HCT116 (cell line): ENCODE results near the gene FCAMR. TPM values are rescaled to one million over a fixed set of nuclear protein-coding genes. Genes with fewer than 3 reads are reported as not detected.
A peak's percentile ranks its signal among the peaks of the same experiment; 100 is the strongest.

ENCODE experiments used
- ATAC-seq: fragments of 200-7000 bp; cut with Tn5 transposase; 2 replicates; pipeline ENCODE4 v1.9.1; 2020; ENCODE audit warnings: mild to moderate bottlenecking, moderate library complexity
- BruUV-seq: library from RNA; stranded (reverse); fragments of 400-500 nt; replicated peaks from 2 replicates; lab custom pipeline; 2021; lab: Mats Ljungman, UMichigan
- CTCF ChIA-PET: fragments of 300-600 bp; sonication (Branson Sonifier 250); formaldehyde crosslinking; loops from one replicate; lab custom pipeline; 2021; ENCODE audit warnings: antibody characterized with exemption; lab: Charles Lee
- POLR2A ChIA-PET: fragments of 300-600, 350-600 bp; sonication (Branson Sonifier 250); formaldehyde crosslinking; loops from one replicate; lab custom pipeline; 2021; ENCODE audit warnings: antibody characterized with exemption; lab: Charles Lee
- RAD21 ChIA-PET, 2 experiments: fragments of 300-600 bp; sonication (Branson Sonifier 250); formaldehyde crosslinking; loops; one replicate each; lab custom pipeline; 2023; ENCODE audit warnings: low total read pairs in 2 of 2; ENCODE audit not compliant: uncharacterized antibody in 2 of 2, unreplicated experiment in 2 of 2, low non-redundant PET in 1 of 2; lab: Charles Lee
- DNase-seq: peaks from one replicate; pipeline ENCODE4 v3.0.0-alpha.2; 2010; ENCODE audit warnings: low read depth, low spot score
- H2AFZ ChIP-seq: fragments of 200-600 bp; shearing (Covaris generic), sonication (generic); 2 replicates; pipeline ENCODE4 v1.6.1; 2017; ENCODE audit warnings: low read depth, mixed run types, mixed read lengths, antibody characterized with exemption, low read length; ENCODE audit not compliant: poor library complexity, severe bottlenecking
- H3K27ac ChIP-seq: 2 replicates; pipeline ENCODE4 v1.5.1; 2012; ENCODE audit warnings: low read depth, low read length
- H3K27me3 ChIP-seq: fragments of 200-600 bp; sonication (generic); 2 replicates; pipeline ENCODE4 v1.6.1; 2016; ENCODE audit warnings: mixed run types, low read length, mixed read lengths; ENCODE audit not compliant: insufficient read depth
- H3K36me3 ChIP-seq, 2 experiments: fragments of 200-500 bp in 1 of 2; fragments of 200-600 bp in 1 of 2; sonication (Bioruptor generic) in 1 of 2; sonication (generic) in 1 of 2; 2 replicates each; pipeline versions ENCODE4 v1.5.1 to v1.6.1; 2014 to 2016; ENCODE audit warnings: low read length in 2 of 2, inconsistent platforms in 1 of 2, mixed read lengths in 1 of 2, mixed run types in 1 of 2; ENCODE audit not compliant: insufficient read depth in 2 of 2, control insufficient read depth in 1 of 2
- H3K4me1 ChIP-seq, 2 experiments: fragments of 200-600 bp in 1 of 2; sonication (generic) in 1 of 2; 2 replicates each; pipeline versions ENCODE4 v1.5.1 to v1.6.1; 2012 to 2017; ENCODE audit warnings: low read length in 2 of 2, inconsistent platforms in 1 of 2, mild to moderate bottlenecking in 1 of 2, mixed read lengths in 1 of 2, mixed run types in 1 of 2, moderate library complexity in 1 of 2; ENCODE audit not compliant: insufficient read depth in 2 of 2, control insufficient read depth in 1 of 2
- H3K4me2 ChIP-seq: fragments of 200-600 bp; sonication (generic); 2 replicates; pipeline ENCODE4 v1.6.1; 2017; ENCODE audit warnings: mixed run types, low read length, mixed read lengths
- H3K4me3 ChIP-seq, 2 experiments: fragments of 200-600 bp in 1 of 2; sonication (generic) in 1 of 2; replicated peaks in 1 of 2; 2 replicates each; pipeline ENCODE4 v1.5.1; 2011 to 2016; ENCODE audit warnings: low read length in 2 of 2, control low read depth in 1 of 2, low read depth in 1 of 2, mild to moderate bottlenecking in 1 of 2, mixed read lengths in 1 of 2, mixed run types in 1 of 2
- H3K79me2 ChIP-seq: fragments of 200-600 bp; sonication (generic); 2 replicates; pipeline ENCODE4 v1.6.1; 2017; ENCODE audit warnings: mild to moderate bottlenecking, mixed run types, low read length, moderate library complexity, mixed read lengths; ENCODE audit not compliant: insufficient read depth
- H3K9ac ChIP-seq: fragments of 200-600 bp; sonication (generic); 2 replicates; pipeline ENCODE4 v1.6.1; 2016; ENCODE audit warnings: low read length, mixed read lengths
- H3K9me2 ChIP-seq: fragments of 200-600 bp; sonication (generic), shearing (Covaris generic); 2 replicates; pipeline ENCODE4 v1.6.1; 2017; ENCODE audit warnings: mixed run types, mild to moderate bottlenecking, moderate library complexity; ENCODE audit not compliant: insufficient read depth
- H3K9me3 ChIP-seq, 2 experiments: fragments of 200-500 bp in 1 of 2; fragments of 200-600 bp in 1 of 2; sonication (Bioruptor generic) in 1 of 2; sonication (generic) in 1 of 2; 2 replicates each; pipeline ENCODE4 v1.6.1; 2014 to 2017; ENCODE audit warnings: low read length in 2 of 2, mixed read lengths in 2 of 2, inconsistent platforms in 1 of 2, low read depth in 1 of 2, mild to moderate bottlenecking in 1 of 2, mixed run types in 1 of 2, moderate library complexity in 1 of 2; ENCODE audit not compliant: control insufficient read depth in 1 of 2, insufficient read depth in 1 of 2
- H4K20me1 ChIP-seq: fragments of 200-600 bp; sonication (generic), shearing (Covaris generic); 2 replicates; pipeline ENCODE4 v1.6.1; 2017; ENCODE audit warnings: mixed run types, mild to moderate bottlenecking, moderate library complexity; ENCODE audit not compliant: insufficient read depth
- CBX3 ChIP-seq: IDR thresholded peaks from 2 replicates; pipeline ENCODE4 v1.6.1; 2012; ENCODE audit warnings: low read depth
- CTCF ChIP-seq, 3 experiments: fragments of 200-600 bp in 1 of 3; sonication (generic) in 1 of 3; IDR thresholded peaks in 2 of 3; conservative IDR thresholded peaks in 1 of 3; 2 replicates each; pipeline ENCODE4 v1.5.1; 2012 to 2017; ENCODE audit warnings: low read depth in 2 of 3, low read length in 2 of 3, antibody characterized with exemption in 1 of 3, borderline replicate concordance in 1 of 3, control low read depth in 1 of 3, mild to moderate bottlenecking in 1 of 3, mixed read lengths in 1 of 3, mixed run types in 1 of 3, moderate library complexity in 1 of 3; ENCODE audit not compliant: insufficient read depth in 1 of 3
- JUND ChIP-seq: IDR thresholded peaks from 2 replicates; pipeline ENCODE4 v1.6.1; 2012
- RAD21 ChIP-seq: IDR thresholded peaks from 2 replicates; pipeline ENCODE4 v1.6.1; 2012; ENCODE audit warnings: low read depth, mild to moderate bottlenecking
- SIN3A ChIP-seq: IDR thresholded peaks from 2 replicates; pipeline ENCODE4 v1.6.1; 2012; ENCODE audit warnings: low read depth
- ZBTB33 ChIP-seq: IDR thresholded peaks from 2 replicates; pipeline ENCODE4 v1.6.1; 2011; ENCODE audit warnings: mild to moderate bottlenecking, low read length, moderate library complexity; ENCODE audit not compliant: insufficient replicate concordance; ENCODE audit errors: extremely low read depth
- intact Hi-C: fragments of 100-400 bp; cut with micrococcal nuclease; formaldehyde crosslinking; loops from 2 replicates; pipeline ENCODE4 v1.10.0; 2022
- total RNA-seq: library from RNA; stranded (reverse); gene quantifications from one replicate; pipeline ENCODE4 v1.2.1, GENCODE V29; 2021; ENCODE audit not compliant: unreplicated experiment

Gene FCAMR
- total RNA-seq, 1 experiment from 2014 or later, result not detected

GRCh38 chr1:206911064-206911663 lies 59.1 kb downstream of the FCAMR start:
- TF ChIP-seq CTCF (IDR thresholded peaks at IDR 0.05 in 2 of 3, conservative IDR thresholded peaks at IDR 0.05 in 1 of 3; ENCODE audit: borderline replicate concordance in 1 of 3, insufficient read depth in 1 of 3, low read depth in 2 of 3, low read length in 2 of 3) (peak; percentile 72 to 79 (median 74); a peak in 5 of 6 replicates), SIN3A (no peak), RAD21 (peak; percentile 69)
- no peaks in the 10 kb centered on the region for H3K36me3 ChIP-seq
- H2AFZ ChIP-seq, result no peak overlapping the region
- peaks cover 0 to 28% of the 10 kb centered on the region in 2 experiments; a peak in 2 of 4 replicates for H3K4me1 ChIP-seq
- POLR2A ChIA-PET, result no interaction called here
- no peak overlapping the region for H3K4me2 ChIP-seq
- H3K4me3 ChIP-seq, result no peak overlapping the region
- no TSS peak for BruUV-seq
- intact Hi-C loops, result loop anchor here (2.0 to 5.0 kb wide), 4 partner anchors 72 to 434 kb away; no protein-coding TSS in a partner anchor
- H3K79me2 ChIP-seq, result no peaks in the 10 kb centered on the region
- no peaks in the 10 kb centered on the region; the same call in 1 of the 2 replicates for H3K27me3 ChIP-seq
- H3K27ac ChIP-seq, result no peak overlapping the region
- RAD21 ChIA-PET, result interaction anchor here (1.0 to 1.7 kb wide), 2 partner anchors 102 kb away, joined by 3 to 8 read pairs; no protein-coding TSS in a partner anchor
- H3K9me3 ChIP-seq, result no peaks in the 10 kb centered on the region
- H3K9ac ChIP-seq, result no peak overlapping the region
- H3K9me2 ChIP-seq, result no peaks in the 10 kb centered on the region
- H4K20me1 ChIP-seq, result no peaks in the 10 kb centered on the region
- CTCF ChIA-PET, result interaction anchor here (0.7 to 3.0 kb wide), 15 partner anchors 16 to 432 kb away, joined by 3 to 48 read pairs (median 6); partner anchors contain the start of gene PFKFB2
- no peak for DNase-seq
- no peak for ATAC-seq

GRCh38 chr1:206909883-206910318 lies 60.4 kb downstream of the FCAMR start:
- no peaks in the 10 kb centered on the region for H3K9me3 ChIP-seq
- H2AFZ ChIP-seq, result peak overlapping the region; percentile 36
- peak overlapping the region; percentile 86 for H3K4me2 ChIP-seq
- BruUV-seq, result no TSS peak
- no peak overlapping the region for H3K27ac ChIP-seq
- CTCF ChIA-PET, result interaction anchor here (1.0 to 2.3 kb wide), 14 partner anchors 12 to 591 kb away, joined by 3 to 13 read pairs (median 5); partner anchors contain the start of genes FCMR and IL20
- H4K20me1 ChIP-seq, result no peaks in the 10 kb centered on the region
- H3K9me2 ChIP-seq, result no peaks in the 10 kb centered on the region
- POLR2A ChIA-PET, result interaction anchor here (1.1 kb wide), 1 partner anchor 297 kb away, joined by 3 read pairs; the partner anchor contains the start of gene EIF2D
- TF ChIP-seq CBX3, result no peak
- no peak for TF ChIP-seq JUND
- no peak for TF ChIP-seq ZBTB33
- H3K36me3 ChIP-seq, result no peaks in the 10 kb centered on the region
- ATAC-seq (no peak), DNase-seq (no peak)
- H3K9ac ChIP-seq, result peak overlapping the region; percentile 50
- intact Hi-C loops, result loop anchor here (2.0 to 5.0 kb wide), 4 partner anchors 73 to 433 kb away; no protein-coding TSS in a partner anchor
- H3K27me3 ChIP-seq, result no peaks in the 10 kb centered on the region; the same call in 1 of the 2 replicates
- RAD21 ChIA-PET, result interaction anchor here in 1 of 2 experiments (1.2 kb wide), 1 partner anchor 175 kb away, joined by 3 read pairs; no protein-coding TSS in a partner anchor
- H3K4me3 ChIP-seq, result peak overlapping the region; percentile 37 to 60
- H3K79me2 ChIP-seq, result no peaks in the 10 kb centered on the region
- H3K4me1 ChIP-seq, result peaks cover 8 to 40% of the 10 kb centered on the region in 2 experiments
